Measurements from ENCODE around the gene B4GALNT1. TPM values are rescaled to one million over a fixed set of nuclear protein-coding genes. Genes with fewer than 3 reads are reported as not detected.

B4GALNT1 gene
- total RNA-seq, 3 donors from 2014 or later (not counting 1 experiment from before 2014, with no cell fraction given): 0.38 to 0.59 (median 0.48) TPM

GRCh38 chr12:57602544-57602943 lies 30.5 kb downstream of the B4GALNT1 start:
- no peaks in the 10 kb centered on the region for H3K27me3 ChIP-seq (ENCODE audit: control insufficient read depth, insufficient read depth, low read length)
- H3K9me3 Mint-ChIP-seq: no peaks in the 10 kb centered on the region
- DNase-seq: no peak
- TF ChIP-seq, protein P1, sequence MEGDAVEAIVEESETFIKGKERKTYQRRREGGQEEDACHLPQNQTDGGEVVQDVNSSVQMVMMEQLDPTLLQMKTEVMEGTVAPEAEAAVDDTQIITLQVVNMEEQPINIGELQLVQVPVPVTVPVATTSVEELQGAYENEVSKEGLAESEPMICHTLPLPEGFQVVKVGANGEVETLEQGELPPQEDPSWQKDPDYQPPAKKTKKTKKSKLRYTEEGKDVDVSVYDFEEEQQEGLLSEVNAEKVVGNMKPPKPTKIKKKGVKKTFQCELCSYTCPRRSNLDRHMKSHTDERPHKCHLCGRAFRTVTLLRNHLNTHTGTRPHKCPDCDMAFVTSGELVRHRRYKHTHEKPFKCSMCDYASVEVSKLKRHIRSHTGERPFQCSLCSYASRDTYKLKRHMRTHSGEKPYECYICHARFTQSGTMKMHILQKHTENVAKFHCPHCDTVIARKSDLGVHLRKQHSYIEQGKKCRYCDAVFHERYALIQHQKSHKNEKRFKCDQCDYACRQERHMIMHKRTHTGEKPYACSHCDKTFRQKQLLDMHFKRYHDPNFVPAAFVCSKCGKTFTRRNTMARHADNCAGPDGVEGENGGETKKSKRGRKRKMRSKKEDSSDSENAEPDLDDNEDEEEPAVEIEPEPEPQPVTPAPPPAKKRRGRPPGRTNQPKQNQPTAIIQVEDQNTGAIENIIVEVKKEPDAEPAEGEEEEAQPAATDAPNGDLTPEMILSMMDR (IDR thresholded peaks at IDR 0.05): no peak
- H3K27ac ChIP-seq (ENCODE audit: low read length): no peak overlapping the region
- peak overlapping the region; percentile 13 for H3K4me3 Mint-ChIP-seq
- ATAC-seq: no peak
- H3K4me1 ChIP-seq (ENCODE audit: control insufficient read depth, insufficient read depth, low read length): peaks cover 29% of the 10 kb centered on the region
- H3K9me3 ChIP-seq (ENCODE audit: control insufficient read depth, insufficient read depth, low read length): no peaks in the 10 kb centered on the region
- H3K4me1 Mint-ChIP-seq: peaks cover 34 to 52% of the 10 kb centered on the region in 2 donors
- H3K36me3 ChIP-seq (ENCODE audit: control insufficient read depth, insufficient read depth, low read length): peaks cover 37% of the 10 kb centered on the region
- intact Hi-C loops (cut with micrococcal nuclease): no loop called here
- peaks cover 19% of the 10 kb centered on the region for H3K36me3 Mint-ChIP-seq
- H3K27me3 Mint-ChIP-seq (ENCODE audit: low read depth in 2 of 2): no peaks in the 10 kb centered on the region
- H3K27ac Mint-ChIP-seq: peak overlapping the region; percentile 92 to 93
- H3K4me3 ChIP-seq (ENCODE audit: low read length): no peak overlapping the region

DNA sequence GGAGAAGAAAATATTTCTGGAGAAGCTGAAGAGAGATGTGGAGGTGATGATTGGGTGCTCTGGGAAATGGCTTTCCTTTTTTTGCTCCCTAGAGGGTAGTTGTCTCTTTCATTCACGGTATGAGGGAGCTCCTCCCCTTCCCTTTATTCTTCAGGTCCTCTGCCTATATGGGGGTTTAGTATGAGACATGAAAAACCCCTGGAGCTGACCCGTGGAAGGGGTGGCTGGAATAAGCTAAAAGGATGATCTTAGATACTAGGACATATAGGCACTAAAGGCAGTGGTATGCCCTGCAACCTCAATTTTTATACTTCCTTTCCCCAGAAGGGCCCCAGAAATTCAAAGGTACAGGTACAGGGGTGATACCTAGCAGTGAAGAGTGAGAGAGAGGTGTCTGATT lies 32.6 kb downstream of the B4GALNT1 start:
- Histone ChIP-seq H3K27me3 (ENCODE audit: control insufficient read depth, insufficient read depth, low read length) (no peaks in the 10 kb centered on the region), H3K36me3 (ENCODE audit: control insufficient read depth, insufficient read depth, low read length) (peaks cover 53% of the 10 kb centered on the region), H3K27ac (ENCODE audit: low read length) (no peak overlapping the region), H3K4me1 (ENCODE audit: control insufficient read depth, insufficient read depth, low read length) (peaks cover 25% of the 10 kb centered on the region), H3K4me3 (ENCODE audit: low read length) (no peak overlapping the region), H3K9me3 (ENCODE audit: control insufficient read depth, insufficient read depth, low read length) (no peaks in the 10 kb centered on the region)
- peak overlapping the region in 1 of 2 donors; percentile 41 for H3K27ac Mint-ChIP-seq
- H3K9me3 Mint-ChIP-seq: no peaks in the 10 kb centered on the region
- TF ChIP-seq, protein P1 (IDR thresholded peaks at IDR 0.05): no peak
- ATAC-seq (no peak), DNase-seq (no peak)
- H3K4me1 Mint-ChIP-seq: peaks cover 26 to 45% of the 10 kb centered on the region in 2 donors
- H3K36me3 Mint-ChIP-seq: peaks cover 31% of the 10 kb centered on the region
- intact Hi-C loops (cut with micrococcal nuclease): no loop called here
- no peak overlapping the region for H3K4me3 Mint-ChIP-seq
- H3K27me3 Mint-ChIP-seq (ENCODE audit: low read depth in 2 of 2): no peaks in the 10 kb centered on the region
- WGBS (ENCODE audit: insufficient coverage): 83% methylated on average over 1 of the region's 2 CpGs

- WGBS (ENCODE audit: insufficient coverage): 86% methylated on average over 3 of the region's 4 CpGs
- peaks cover 22% of the 10 kb centered on the region for H3K36me3 ChIP-seq (ENCODE audit: control insufficient read depth, insufficient read depth, low read length)
- TF ChIP-seq, protein P1 (IDR thresholded peaks at IDR 0.05): no peak
- no peak for ATAC-seq
- no peaks in the 10 kb centered on the region for H3K9me3 ChIP-seq (ENCODE audit: control insufficient read depth, insufficient read depth, low read length)
- Mint-ChIP-seq H3K4me3 (no peak overlapping the region), H3K27me3 (ENCODE audit: low read depth in 2 of 2) (no peaks in the 10 kb centered on the region), H3K4me1 (peaks cover 36 to 43% of the 10 kb centered on the region in 2 donors), H3K27ac (peak overlapping the region; percentile 81 to 92), H3K36me3 (peaks cover 17% of the 10 kb centered on the region), H3K9me3 (no peaks in the 10 kb centered on the region)
- no peak for DNase-seq
- H3K27me3 ChIP-seq (ENCODE audit: control insufficient read depth, insufficient read depth, low read length): peaks cover 1% of the 10 kb centered on the region
- no peak overlapping the region for H3K27ac ChIP-seq (ENCODE audit: low read length)
- no peak overlapping the region for H3K4me3 ChIP-seq (ENCODE audit: low read length)
- intact Hi-C loops (cut with micrococcal nuclease): loop anchor here (5.0 kb wide), 1 partner anchor 149 kb away; no protein-coding TSS in a partner anchor
- H3K4me1 ChIP-seq (ENCODE audit: control insufficient read depth, insufficient read depth, low read length): peaks cover 23% of the 10 kb centered on the region
Measured at GRCh38 chr12:57593187-57593586, 39.8 kb downstream of the B4GALNT1 start.

DNA sequence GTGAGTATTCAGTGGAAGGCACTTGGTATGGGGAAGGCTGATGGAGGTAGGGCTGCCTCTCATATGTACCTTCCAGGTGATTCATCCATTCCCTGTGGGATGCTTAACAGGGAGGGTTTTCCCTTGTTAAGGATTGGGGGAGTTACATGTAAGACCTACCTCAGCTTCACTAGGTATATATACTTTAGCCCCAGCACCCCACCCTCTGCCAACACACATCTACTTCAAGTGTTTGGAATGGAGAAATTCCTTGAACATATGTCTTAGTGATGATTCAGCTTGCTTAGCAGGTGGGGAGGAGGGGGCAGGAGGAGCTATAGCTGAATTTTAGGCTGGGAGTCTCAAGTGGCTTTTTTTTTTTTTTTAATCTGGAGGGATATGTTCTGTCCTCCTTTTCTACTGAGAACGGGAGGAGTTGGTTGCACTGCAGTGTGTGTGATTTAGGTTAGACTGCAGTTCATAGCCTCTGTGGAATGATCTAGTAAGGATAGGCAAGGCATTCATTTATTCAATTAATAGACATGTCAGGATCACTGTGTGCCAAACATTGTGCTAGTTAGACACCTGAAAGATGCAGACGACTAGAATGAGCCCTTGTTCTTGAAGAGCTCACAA lies 40.3 kb downstream of the B4GALNT1 start:
- DNase-seq: no peak
- Mint-ChIP-seq H3K9me3 (no peaks in the 10 kb centered on the region), H3K4me3 (peak overlapping the region; percentile 92), H3K27ac (peak overlapping the region; percentile 81 to 92), H3K36me3 (peaks cover 13% of the 10 kb centered on the region), H3K27me3 (ENCODE audit: low read depth in 2 of 2) (no peaks in the 10 kb centered on the region), H3K4me1 (peaks cover 36 to 41% of the 10 kb centered on the region in 2 donors)
- no peak for ATAC-seq
- peaks cover 20% of the 10 kb centered on the region for H3K36me3 ChIP-seq (ENCODE audit: control insufficient read depth, insufficient read depth, low read length)
- no peaks in the 10 kb centered on the region for H3K9me3 ChIP-seq (ENCODE audit: control insufficient read depth, insufficient read depth, low read length)
- 75% methylated on average over 2 of the region's 2 CpGs for WGBS (ENCODE audit: insufficient coverage)
- TF ChIP-seq, protein P1 (IDR thresholded peaks at IDR 0.05): no peak
- H3K27ac ChIP-seq (ENCODE audit: low read length): no peak overlapping the region
- intact Hi-C loops (cut with micrococcal nuclease): loop anchor here (5.0 kb wide), 1 partner anchor 150 kb away; no protein-coding TSS in a partner anchor
- peaks cover 23% of the 10 kb centered on the region for H3K4me1 ChIP-seq (ENCODE audit: control insufficient read depth, insufficient read depth, low read length)
- no peak overlapping the region for H3K4me3 ChIP-seq (ENCODE audit: low read length)
- peaks cover 3% of the 10 kb centered on the region for H3K27me3 ChIP-seq (ENCODE audit: control insufficient read depth, insufficient read depth, low read length)
